ENCODE results near the gene STBD1.

- no peak for TF ChIP-seq POLR2A (IDR thresholded peaks at IDR 0.05; ENCODE audit: low read length)
- TF ChIP-seq GATA1 (IDR thresholded peaks at IDR 0.05; ENCODE audit: low read depth, low read length): no peak
Observed at GRCh38 chr4:76298227-76298626, 8.3 kb upstream of the STBD1 start.
